Mammary epithelial cell (primary cell): ENCODE results near the gene UBQLN4.
A peak's percentile ranks its signal among the peaks of the same experiment; 100 is the strongest.

Source experiments
- EZH2 ChIP-seq: IDR thresholded peaks from 2 replicates; pipeline ENCODE4 v1.6.1; 2012; ENCODE audit warnings: low read length, inconsistent platforms, borderline replicate concordance
- TF ChIP-seq, protein P1 (sequence below), 2 donors: IDR thresholded peaks in 1 of 2; conservative IDR thresholded peaks in 1 of 2; 2 replicates each; pipeline ENCODE4 v1.5.1; 2011 to 2012; ENCODE audit warnings: inconsistent platforms in 2 of 2, low read length in 2 of 2, mild to moderate bottlenecking in 2 of 2, control low read depth in 1 of 2, low read depth in 1 of 2; ENCODE audit not compliant: insufficient read depth in 1 of 2; ENCODE audit errors: extremely low read depth in 1 of 2

DNA sequence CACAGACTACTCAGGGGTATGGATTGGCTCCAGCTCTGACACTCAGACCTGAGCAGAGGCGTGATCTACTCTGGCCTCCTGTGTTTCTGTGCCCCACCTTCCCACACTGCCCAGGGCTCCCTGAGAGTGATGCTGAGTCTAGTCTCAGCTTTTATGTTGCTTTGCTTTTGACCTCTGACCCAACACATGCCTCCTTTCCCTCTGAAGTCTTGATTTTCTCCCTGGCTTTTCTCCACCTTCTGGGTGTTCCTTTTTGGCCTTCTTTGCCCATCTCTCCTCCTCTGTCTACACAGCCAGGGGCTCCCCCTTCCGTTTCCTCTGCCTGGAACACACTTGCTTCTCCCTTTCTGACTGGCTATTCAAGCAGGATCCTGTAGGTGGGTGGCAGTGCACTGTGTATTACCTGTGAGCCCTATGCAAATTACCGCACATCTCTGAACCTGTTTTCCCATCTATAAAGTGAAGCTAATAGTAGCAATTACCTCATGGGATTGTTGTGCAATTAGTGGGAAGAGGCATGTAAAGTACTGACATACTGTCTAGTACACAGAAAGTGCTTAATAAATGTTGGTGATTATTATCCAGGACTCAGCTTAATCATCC is 42.4 kb upstream of the UBQLN4 start:
- TF ChIP-seq, protein P1, sequence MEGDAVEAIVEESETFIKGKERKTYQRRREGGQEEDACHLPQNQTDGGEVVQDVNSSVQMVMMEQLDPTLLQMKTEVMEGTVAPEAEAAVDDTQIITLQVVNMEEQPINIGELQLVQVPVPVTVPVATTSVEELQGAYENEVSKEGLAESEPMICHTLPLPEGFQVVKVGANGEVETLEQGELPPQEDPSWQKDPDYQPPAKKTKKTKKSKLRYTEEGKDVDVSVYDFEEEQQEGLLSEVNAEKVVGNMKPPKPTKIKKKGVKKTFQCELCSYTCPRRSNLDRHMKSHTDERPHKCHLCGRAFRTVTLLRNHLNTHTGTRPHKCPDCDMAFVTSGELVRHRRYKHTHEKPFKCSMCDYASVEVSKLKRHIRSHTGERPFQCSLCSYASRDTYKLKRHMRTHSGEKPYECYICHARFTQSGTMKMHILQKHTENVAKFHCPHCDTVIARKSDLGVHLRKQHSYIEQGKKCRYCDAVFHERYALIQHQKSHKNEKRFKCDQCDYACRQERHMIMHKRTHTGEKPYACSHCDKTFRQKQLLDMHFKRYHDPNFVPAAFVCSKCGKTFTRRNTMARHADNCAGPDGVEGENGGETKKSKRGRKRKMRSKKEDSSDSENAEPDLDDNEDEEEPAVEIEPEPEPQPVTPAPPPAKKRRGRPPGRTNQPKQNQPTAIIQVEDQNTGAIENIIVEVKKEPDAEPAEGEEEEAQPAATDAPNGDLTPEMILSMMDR (conservative IDR thresholded peaks at IDR 0.05 in 1 of 2, IDR thresholded peaks at IDR 0.05 in 1 of 2; ENCODE audit: extremely low read depth in 1 of 2, insufficient read depth in 1 of 2, low read depth in 1 of 2, low read length in 2 of 2): peak; percentile 10 to 36
- no peak for TF ChIP-seq EZH2
